Activated gamma-delta T cell (primary cell): ENCODE data around the gene SETX.
"Not testable (repeated sequence)": the region's sequence is repeated elsewhere in the genome, so short reads cannot be mapped to it uniquely, and the experiment has no call there.

Experiments
- DNase-seq: peaks from one replicate; lab custom pipeline; 2025; lab: John Stamatoyannopoulos, UW
- total RNA-seq, 2 donors: gene quantifications; one replicate each; lab custom pipeline; 2026; lab: John Stamatoyannopoulos, UW

The SETX gene
- total RNA-seq, result 538 to 624 reads per million in 2 donors

DNA sequence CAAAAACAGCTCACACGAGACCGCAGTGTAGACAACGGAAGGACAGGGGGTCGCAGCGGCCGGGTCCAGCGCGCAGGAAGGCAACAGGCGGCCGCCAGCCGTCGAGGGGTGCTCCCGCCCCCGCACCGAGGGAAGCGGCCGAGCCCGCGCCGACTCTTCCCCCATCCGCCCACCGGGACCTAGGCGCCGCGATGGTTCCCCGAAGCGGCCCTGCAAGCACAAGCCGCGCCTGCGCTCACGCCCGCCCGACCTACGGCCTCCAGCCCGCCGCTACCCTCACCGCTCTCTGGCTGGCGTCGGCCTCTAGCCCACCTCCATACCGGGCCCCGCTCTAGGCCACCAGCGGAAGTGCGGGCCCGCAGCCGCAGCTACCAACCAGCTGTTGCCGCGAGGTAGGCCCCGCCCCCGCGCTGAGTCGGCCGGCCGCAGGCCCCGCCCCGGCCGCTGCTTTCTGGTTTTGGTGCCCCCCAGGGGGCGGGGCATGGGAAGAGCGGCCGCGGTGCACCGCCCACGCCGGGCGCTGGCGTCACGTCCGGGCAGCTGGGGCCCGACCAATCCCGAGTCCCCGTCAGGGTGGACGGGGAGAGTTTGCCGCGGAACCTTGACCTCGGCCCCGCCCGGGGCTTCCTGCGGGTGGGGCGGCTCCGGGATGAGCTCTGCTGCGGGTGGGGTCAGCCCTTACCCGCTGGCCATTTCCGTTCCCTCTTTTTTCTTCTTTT, at the start of gene SETX:
SETX (minus strand) TSS at position 350 of the 719 bp plus-strand sequence. CDS start 5,558 bp downstream, outside the sequence.
- DNase-seq, result peak; percentile 96

DNA sequence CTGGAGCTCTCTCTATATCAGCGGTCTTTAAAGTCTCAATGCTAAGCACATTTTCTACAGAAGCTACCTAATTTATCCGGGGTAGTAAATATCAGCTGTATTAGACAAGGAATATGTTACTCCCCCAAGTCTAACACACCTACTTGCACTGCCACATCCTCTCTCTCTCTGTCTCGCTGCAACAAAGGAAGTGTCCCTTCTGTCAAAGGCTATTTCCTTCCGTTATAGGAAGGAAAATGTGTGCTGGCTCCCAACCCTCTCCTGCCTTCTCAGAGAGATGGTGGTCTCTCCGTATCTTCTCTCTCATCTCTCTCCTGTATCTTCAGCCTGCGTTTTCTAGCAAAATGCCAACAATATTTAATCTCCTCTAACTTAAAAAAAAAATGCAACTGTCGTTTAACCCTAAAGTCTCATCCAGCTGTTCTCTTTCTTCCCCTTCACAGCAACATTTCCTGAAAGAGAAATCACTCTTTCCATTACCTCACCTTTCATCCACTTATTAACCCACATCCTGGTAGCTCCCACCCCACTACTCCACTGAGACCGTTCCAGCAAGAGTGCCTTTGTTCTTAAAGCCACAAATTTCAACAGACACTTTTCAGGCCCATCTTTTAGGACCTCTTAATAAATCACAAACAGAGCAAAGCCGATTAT, 49.6 kb upstream of the SETX start:
- DNase-seq, result no peak

- no peak for DNase-seq
Measured at GRCh38 chr9:132401824-132402223, 47.0 kb upstream of the SETX start.

- no peak for DNase-seq
Measured at GRCh38 chr9:132395560-132395959, 40.8 kb upstream of the SETX start.

- no peak for DNase-seq
Measured at GRCh38 chr9:132391449-132391848, 36.7 kb upstream of the SETX start.

GRCh38 chr9:132390966-132391365, 36.2 kb upstream of the SETX start:
- DNase-seq, result no peak

DNA sequence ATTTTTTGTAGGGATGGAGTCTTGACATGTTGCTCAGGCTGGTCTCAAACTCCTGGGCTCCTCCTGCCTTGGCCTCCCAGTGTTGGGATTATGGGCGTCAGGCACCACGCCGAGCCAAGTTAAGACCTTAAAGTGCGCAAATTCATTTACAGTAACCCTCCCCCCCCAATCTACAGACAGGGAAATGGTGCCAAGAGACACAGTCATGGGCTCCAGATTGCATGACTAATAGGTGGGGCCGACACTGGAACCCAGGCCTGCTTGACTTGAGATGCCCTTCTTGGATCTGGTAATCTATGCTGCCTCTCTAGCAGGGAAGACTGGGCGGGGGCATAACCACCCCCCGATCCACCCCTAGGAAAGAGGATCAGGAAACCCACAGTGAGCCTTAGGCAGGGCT, 32.3 kb upstream of the SETX start:
- DNase-seq, result no peak

- DNase-seq, result no peak
Measured at GRCh38 chr9:132384376-132384775, 29.6 kb upstream of the SETX start.

- no peak for DNase-seq
Measured at GRCh38 chr9:132383462-132383883, 28.7 kb upstream of the SETX start.

DNA sequence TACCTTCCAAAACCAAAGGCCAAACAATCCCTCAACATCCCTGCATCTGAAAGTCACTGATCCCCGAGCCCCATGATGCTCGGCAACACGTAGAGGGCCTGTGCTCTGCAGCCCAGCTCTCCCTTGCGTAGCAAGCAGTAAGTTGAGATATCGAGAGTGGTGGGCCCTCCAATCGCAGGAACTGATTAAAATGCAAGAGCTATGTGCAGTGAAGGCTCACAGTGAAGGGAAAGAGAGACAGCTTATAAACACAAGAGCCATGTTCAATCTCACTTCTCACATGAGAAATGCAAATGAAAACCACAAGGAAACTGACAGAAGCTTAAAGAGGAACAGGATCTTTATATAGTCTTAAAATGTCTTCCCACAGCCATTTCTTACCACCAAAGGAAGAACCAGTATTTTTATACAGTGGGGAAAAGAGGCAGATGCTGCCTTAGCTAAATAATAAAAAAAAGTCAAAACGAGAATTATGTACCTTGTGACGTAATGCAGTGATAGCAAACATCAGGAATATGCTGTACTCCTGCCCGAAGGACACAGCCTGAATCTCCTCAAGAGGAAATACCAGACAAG, 27.3 kb upstream of the SETX start:
- no peak for DNase-seq

DNA sequence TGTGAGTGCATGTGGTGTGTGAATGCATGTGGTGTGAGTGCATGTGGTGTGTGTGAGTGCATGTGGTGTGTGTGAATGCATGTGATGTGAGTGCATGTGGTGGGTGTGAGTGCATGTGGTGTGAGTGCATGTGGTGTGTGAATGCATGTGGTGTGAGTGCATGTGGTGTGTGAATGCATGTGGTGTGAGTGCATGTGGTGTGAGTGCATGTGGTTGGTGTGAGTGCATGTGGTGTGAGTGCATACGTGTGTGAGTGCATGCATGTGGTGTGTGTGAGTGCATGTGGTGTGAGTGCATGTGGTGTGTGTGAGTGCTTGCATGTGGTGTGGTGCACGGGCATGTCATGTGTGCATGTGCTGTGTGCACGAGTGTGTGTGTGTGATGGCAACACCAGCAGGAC, 23.6 kb upstream of the SETX start:
- not testable (repeated sequence) for DNase-seq

DNA sequence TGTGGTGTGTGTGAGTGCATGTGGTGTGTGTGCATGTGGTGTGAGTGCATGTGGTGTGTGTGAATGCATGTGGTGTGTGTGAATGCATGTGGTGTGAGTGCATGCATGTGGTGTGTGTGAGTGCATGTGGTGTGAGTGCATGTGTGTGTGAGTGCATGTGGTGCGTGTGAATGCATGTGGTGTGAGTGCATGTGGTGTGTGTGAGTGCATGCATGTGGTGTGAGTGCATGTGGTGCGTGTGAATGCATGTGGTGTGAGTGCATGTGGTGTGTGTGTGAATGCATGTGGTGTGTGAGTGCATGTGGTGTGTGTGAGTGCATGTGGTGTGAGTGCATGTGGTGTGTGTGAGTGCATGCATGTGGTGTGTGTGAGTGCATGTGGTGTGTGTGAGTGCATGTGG, 23.0 kb upstream of the SETX start:
- DNase-seq, result not testable (repeated sequence)

- no peak for DNase-seq
Measured at GRCh38 chr9:132372177-132373095, 17.6 kb upstream of the SETX start.

GRCh38 chr9:132370592-132370991, 15.8 kb upstream of the SETX start:
- no peak for DNase-seq

- DNase-seq, result no peak
Measured at GRCh38 chr9:132369421-132369820, 14.6 kb upstream of the SETX start.

- no peak for DNase-seq
Measured at GRCh38 chr9:132367613-132368313, 13.0 kb upstream of the SETX start.

DNA sequence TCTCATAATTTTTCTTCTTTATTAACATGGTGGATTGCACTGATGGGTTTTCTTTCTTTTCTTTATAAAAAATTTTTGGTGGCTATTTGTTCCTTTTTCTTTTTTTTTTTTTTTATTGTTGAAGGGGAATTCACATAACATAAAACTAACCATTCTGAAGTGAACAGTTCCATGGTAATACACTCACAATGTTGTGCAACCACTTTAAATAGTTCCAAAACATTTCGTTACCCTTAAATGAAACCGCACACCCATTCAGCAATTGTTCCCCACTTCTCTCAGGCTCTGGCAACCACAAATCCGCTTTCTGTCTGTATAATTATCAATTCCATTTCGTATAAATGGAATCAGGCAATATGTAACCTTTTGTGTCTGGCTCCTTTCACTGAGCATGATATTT, 11.7 kb upstream of the SETX start:
- no peak for DNase-seq

- DNase-seq, result no peak
Measured at GRCh38 chr9:132365986-132366385, 11.2 kb upstream of the SETX start.

- DNase-seq, result no peak
Measured at GRCh38 chr9:132364068-132364467, 9.3 kb upstream of the SETX start.

- no peak for DNase-seq
Measured at GRCh38 chr9:132357764-132358163, 3.0 kb upstream of the SETX start.

DNA sequence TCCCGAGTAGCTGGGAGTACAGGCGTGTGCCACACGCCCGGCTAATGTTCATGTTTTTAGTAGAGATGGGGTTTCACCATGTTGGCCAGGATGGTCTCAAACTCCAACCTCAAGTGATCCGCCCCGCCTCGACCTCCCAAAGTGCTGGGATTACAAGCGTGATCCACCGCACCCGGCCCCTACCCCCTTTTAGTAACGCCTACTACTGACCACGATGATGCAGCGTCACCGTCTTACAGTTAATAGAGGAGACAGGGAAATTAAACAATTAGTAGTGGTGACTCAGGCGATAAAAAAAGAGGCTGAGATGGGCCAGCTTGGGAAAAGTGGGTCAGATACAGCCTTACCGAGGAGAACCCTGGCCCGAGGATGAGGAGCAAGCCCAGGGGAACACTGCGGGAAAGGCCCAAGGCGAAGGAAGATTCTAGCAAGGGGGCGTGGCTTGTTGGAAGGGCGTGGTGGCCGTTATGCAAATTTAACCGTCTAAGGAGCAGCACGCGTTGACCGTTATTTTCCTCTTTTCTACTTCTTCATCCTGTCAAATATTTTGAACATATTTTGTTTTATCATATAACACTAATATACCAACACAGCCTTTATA, 1.6 kb upstream of the SETX start:
- DNase-seq, result no peak
